NCI-H1092 treated with DMSO at 0.1 percent for 48 hours (cell line): Measurements from ENCODE around the gene MEOX2.

Experiments used
- DNase-seq: peaks from one replicate; lab custom pipeline; 2025; lab: John Stamatoyannopoulos, UW

The MEOX2 gene

DNA sequence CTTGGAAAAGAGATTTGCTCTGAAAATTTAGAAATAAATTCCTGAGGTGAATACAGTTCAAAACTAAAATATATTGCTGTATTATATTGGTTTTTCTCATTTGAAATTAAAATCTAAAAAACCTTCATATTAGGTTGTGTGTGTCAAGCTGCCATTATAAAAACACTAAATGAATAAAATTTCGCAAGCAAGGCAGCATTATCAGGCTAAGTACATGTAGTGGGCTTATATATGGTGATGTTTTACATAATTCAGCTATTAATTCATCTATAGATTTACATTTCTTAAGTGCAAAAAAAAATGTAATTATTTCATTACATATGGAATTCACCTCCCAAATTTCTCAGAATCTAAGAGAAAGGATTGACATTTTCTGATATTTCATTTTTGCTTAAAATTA is 5.3 kb downstream of the MEOX2 start:
- DNase-seq = peak; percentile 75

DNA sequence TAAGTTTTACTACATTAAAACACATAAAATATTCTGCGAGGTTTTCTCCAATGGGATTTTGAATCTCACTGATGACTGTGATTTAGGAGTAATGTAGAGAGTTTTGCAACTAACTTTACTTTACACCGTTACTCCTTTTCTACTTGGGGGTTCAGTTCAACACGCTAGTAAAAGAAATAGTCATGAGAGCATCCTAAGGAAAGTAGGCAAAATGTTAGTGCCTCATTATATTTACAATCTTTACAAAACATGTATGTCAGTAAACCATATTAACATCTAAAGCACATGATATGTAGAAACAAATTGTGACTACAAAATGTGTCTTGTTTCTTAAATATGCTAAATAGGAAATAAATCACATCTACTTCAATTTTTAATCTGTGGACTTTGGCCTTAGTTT is 6.0 kb downstream of the MEOX2 start:
- peak; percentile 56 for DNase-seq

DNA sequence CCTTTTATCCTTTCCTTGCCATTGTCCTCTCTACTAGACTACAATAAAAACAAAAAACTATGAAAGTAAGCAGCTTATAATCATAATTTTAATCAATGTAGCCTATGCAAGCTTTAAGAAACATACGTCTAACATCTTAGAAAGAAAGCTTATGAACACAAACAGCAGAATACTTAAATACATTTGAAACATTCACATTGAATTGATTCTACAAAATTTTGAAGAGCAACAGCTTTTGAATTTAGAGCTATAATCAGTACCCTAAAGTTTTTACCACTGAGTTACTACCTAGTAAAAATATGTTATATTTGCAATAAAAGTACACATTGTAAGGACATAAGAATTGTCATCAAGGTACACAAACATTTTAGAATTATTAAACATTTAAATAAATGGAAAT is 7.2 kb downstream of the MEOX2 start:
- DNase-seq = peak; percentile 72

DNA sequence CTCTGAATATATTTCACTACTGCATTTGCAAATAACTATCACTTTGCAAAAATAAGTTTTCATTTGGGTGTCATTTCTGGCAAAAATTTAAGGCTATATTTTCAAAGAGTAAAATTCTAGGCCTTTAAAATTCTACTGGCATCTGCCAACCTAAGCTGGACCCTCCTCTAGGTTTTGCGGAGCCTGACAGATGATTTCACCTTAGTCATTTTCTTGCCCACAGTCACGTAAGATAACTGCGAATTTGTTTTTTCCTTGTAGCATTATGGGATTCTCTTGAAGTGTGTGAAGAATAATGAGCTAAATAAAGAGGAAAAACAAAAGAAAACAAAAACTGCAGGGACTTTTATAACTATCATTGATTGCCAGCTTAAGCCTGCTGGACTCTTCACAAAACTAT is 7.8 kb downstream of the MEOX2 start:
- peak; percentile 44 for DNase-seq

DNA sequence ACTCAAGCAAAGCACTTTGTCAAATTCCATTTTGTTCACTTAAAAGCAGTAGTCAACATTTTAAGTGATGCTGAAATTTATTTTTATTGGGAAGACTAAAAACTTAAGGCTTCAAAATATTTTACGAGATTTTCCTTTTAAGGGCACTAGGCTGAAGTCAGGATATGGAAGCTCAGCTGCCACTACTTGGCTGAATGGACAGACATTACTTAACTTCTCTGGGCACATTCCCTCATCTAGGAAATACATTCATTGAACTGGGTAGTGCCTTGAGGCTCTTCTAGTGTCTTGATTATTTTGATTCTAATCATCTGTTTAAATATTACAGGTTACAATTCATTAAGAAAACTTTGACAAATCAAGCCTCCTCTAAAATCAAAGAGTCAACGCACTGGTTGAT is 11.1 kb downstream of the MEOX2 start:
- no peak for DNase-seq

DNA sequence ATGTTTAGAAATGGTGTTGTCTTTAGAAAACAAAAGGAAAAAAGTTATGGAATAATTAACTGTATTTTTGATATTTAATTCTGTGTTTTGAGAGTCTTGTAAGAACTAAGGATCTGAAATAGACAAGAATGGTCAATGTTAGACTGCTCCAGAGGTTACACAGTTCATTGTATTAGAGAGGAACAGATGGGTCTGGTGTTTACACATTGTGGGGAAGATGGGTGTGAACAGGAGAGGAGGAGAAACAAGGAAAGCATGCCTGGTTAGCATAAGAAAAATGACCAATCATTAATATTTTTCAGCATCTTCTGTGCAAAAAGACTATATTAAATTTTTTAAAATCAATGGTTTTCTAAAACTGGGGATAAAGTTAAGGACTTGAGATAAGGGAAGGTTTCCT is 11.9 kb downstream of the MEOX2 start:
- DNase-seq = peak; percentile 21

DNA sequence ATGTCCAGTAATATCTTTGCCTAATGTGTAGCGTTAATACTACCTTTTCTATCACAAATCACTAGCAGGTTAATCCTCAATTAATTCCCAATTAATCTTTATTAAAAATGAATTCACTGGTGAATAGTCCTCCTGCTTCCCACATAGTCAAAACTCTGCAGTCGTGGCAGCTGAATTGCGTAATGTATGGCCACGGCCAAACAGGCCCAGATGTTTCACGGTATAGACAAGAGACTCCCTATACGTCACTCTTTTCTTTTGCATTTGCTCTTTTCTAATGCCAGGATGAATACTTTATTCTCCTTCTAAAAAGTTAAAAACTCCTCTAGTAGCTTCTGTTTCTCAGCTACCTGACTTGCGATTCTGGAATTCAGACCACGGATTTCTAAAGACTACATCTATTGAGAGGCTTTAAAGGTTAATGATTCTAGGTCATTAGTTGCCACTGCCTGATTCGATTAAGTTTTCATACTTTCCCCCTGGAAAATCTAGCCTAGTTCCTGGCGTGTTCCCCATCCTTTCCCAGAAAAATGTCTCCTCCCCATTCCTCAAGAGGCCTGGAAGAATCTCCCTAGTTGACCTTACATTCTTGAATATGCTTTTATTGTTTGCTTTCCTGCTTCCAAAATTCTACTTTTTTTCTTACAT is 16.9 kb downstream of the MEOX2 start:
- DNase-seq = no peak

DNA sequence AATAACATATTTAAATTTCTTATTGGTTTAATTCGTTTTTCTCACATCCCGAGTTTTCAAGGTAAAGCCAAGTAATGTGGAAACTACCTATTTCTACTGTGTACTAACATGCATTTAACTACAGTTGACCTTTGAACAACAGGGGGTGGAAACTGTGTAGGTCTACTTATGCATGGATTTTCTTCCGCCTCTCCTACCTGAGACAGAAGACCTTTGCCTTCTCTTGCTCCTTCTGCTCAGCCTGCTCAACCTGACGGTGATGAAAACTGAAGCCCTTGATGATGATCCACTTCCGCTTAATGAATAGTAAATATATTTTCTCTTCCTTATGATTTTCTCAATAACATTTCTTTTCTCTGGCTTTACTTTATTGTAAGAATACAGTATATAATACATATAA is 18.5 kb downstream of the MEOX2 start:
- no peak for DNase-seq

DNA sequence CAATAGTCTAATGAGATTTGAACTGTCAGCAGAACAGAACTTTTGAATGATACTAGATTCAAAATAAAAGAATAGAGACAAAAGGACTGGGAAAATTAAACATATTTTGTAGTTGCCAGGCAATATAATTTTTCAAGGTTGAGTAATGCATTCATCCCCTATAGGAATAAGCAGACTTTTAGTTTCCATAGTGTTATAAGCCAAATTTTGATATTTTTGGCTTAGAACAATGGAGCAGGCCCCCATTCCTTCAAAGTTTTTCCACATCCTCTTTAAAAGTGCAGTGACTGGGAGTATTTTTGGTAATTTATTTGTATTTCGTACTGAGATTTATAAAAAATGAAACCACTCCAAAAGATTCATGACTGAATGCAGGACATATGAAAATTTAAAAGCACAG is 24.0 kb downstream of the MEOX2 start:
- DNase-seq = no peak

DNA sequence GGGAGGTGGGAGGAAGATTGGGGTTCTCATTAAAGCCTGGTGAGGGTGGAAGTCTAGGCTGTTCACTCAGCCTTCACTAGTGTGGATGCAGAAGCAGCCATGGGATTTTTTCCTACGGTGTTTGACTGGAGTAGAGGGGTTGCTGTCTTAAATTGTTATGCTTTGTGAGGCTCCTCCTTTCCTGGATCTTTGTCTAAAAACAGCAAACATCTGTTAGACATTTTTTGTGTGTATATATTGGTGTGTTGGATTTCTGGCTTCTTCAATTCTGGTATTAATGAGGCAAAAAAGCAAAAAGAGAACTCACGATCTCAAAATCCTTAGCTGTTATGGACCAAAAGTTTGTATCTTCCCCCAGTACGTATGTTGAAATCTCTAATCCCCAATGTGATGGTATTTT is 28.2 kb downstream of the MEOX2 start:
- no peak for DNase-seq

DNA sequence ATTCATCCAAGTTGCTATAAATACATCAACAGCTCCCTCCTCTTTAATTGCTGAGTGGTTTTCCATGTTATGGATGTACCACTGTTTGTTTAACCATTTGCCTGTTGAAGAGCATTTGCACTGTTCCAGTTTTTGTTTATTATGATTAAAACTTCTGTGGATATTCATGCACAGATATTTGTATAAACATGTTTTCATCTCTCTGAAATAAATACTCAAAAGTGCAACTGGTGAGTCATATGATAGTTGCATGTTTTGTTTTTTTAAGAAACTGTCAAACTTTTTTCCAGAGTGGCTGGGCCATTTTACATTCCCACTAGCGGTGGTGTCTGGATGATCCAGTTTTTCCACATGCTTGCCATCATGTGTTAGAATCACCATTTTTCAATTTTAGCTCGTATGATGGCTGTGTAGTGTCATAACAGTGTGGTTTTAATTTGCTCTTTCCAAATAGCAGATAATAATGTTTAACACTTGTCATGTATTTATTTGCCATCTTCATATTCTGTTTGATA is 33.6 kb downstream of the MEOX2 start:
- no peak for DNase-seq

DNA sequence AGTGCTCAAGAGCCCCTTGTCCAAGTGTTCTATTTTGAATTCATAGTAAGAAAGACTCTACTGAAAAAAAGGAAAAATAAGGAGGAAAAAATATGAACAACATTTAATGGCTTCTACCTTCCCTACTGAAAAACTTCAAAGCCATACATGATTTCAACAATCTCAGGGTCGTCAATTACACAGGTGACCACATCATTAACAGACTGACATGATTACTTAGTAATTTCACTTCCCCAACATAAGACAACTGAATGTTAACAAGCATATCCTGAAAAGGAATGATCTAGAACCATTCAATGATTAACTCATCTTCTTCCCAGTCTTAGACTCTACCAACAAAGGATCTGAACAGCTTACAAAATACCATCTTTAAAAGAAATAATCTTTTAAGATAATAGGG is 34.8 kb downstream of the MEOX2 start:
- no peak for DNase-seq

DNA sequence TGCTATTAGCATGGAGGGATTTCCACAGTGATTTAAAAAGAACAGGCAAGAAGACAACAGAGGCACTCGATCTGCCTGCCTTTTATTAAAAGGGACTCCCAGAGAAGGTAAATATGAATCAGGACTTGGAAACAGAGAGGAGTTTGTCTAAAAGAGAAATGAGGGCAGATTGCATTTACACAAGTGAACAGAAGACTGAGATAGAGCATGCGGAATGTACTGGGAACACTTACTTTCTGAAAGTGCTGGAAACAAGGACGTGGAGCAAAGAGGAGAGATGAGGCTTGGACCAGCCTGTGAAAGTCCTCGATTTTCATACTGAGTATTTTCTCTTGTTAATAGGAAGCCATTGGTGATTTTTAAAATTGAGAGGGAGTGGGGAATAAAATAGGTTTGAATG is 35.7 kb downstream of the MEOX2 start:
- no peak for DNase-seq

DNA sequence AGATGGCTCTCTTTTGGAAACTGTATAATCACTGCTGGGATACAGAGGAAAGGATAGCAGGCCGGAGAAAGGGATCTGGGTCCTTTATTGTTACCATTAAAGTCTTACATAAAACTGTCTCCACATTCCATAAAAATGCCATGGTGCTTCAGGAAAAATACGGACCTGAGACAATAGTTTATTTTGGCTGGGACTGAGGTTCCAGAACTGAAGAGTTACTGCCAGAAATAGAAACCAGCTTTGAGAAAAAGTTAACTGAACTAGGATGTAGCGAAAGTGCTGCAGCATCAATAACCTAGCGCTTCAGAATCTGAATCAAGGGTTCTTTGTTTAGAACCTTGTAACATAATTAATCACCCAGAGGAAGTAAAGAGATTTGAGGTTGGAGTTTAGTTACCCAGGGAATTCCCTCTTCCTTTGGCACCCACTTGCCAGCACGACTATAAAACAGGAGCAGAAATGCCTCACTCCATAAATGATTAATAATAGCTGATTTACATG is 38.0 kb downstream of the MEOX2 start:
- DNase-seq = no peak

DNA sequence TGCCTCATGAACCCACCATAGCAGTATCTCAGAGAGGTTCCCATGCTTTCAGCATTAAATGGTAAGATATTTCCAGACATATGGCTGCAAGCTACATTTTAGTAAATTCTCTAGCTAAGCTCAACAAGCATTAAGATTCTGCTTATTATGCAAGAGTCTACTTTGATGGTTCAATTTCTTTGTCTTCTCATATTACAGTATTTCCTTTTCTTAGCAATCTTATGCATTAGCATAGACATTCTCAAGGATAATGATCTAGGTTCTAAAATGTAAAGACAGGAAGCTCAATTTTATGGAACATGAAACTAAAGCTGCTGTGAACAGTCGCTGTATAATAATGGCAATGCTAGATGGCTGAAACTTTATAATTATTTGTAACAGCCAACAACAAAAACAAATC is 39.2 kb downstream of the MEOX2 start:
- no peak for DNase-seq

DNA sequence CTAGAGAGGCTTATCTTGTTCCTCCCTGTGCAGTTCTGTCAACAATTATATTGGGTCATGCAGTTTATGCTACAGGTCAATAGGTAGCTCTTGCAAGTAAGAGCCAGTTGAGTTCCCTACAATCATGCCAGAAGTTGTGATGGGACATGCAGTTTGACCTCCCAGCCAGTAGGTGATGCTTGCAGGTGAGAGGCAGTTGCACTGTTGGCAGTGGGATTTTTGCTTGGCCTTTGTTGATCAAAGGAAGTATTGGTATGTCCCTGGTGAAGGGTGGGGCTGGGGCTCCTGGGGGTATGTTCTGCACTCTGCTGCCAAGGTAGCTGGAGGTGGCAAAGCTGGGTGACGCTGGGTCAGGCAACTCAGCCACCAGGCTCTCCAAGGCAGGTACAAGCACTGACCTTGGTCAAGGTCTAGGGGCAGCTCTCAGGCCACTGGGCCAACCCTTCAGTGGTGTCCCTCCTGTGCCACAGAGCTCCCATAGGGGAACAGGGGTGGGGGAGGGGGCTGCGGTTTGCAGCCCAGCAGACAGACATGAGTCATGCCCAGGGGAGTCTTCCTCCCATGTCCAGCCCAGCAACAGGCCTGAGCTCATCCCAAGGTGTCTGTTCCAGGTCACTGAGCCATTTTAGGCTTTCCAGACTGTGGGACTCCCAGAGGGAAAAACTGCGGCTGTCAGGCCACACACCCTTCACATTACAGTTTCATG is 43.3 kb downstream of the MEOX2 start:
- no peak for DNase-seq

DNA sequence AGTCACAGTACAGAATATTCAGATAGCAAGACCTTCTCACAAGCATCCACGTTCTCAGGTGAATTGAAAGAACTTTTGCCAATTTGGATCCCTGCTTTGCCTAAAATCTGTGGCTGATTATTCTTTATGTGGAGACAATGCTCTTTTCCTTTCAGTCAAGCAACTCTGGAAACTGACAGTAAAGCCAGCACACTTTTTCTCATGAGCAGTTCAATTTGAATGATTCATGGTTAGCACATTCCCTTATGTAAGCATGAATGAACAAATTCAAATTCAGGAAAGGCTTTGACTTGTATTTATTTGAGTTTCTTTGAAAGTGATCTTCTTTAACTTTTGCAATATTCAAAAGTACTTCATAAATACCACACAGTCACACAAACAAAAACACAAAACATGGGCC is 57.6 kb downstream of the MEOX2 start:
- DNase-seq = no peak

DNA sequence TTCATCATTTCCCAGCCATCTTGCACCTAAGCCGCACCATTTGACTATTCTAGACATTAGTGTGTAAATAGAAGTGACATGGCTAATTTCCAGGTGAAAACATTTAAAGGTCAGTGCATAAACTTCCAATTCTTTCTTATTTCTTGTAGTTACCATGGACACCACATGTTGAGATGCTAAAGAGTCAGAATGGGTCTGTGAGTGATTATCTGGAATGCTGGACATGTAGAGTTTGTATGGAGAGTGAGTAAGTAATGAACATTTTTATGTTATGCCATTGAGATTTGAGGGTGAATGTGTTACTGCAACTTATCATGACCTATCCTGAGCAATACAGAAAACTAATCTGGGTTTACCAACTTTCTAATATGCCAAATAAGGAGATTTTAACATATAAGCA is 60.4 kb downstream of the MEOX2 start:
- no peak for DNase-seq

DNA sequence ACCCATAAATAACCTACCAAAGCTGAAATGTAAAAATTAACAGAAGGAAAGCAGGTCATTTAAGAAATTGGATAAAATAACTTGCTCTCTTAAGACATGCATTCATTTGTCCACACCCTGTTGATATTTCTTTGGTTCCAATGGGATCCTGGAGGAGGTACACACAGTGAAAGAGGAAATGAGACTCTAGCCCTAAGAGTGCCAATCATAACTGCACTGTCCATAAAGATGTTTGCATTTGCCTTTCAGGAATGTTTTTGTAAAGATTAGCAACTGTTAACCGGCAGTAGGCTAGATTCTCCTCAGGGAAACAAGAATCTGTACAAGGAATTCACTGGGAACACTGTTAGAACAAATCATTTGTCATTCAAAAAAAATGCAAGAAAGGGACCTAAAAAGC is 61.0 kb downstream of the MEOX2 start:
- no peak for DNase-seq

DNA sequence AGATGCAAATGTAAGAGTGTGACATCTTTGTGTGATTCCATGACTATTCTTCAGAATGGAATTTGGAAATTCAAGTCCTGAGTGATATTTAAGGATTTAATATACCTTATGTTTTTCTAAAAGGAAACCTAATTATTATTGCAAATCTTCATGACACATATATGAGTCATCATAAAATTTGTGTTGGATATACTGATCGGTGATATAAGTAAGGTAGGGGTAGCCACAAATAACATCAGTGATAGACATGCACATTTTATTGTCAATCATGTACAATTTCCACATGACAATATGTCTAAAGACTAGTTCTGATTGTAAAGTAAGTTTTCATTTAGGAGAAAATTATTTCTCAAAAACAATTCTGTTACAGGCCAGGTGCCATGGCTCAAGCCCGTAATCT is 65.0 kb downstream of the MEOX2 start:
- DNase-seq = no peak

DNA sequence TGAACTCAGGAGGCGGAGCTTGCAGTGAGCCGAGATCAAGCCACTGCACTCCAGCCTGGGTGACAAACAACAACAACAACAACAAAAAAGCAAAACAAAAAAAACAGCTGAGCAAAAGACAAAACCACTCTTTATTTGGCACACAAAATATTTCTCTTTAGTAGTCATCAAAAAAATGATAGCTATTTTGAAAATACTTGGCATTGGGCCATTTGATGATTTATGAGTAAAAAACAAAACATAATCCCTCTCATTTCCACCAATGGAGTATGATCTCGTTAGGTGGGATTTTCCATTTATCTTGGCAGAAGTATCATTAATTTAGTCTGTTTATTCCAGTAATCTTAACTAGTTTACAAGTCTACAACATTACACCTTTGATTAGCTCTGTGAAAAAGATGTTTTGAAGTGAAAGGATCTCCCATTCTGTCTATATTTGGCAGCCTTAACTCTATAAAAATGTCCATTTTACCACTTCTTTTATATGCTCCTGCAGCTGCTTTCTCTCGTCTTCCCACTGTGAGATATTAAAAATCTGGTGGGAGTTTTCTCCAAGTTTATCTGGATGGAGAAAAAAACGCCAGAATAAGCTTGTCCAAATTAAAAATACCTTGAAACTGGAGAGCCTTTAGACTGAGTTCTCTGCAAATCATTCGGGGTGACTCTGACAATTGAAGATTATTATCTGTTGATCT is 65.8 kb downstream of the MEOX2 start:
- no peak for DNase-seq

DNA sequence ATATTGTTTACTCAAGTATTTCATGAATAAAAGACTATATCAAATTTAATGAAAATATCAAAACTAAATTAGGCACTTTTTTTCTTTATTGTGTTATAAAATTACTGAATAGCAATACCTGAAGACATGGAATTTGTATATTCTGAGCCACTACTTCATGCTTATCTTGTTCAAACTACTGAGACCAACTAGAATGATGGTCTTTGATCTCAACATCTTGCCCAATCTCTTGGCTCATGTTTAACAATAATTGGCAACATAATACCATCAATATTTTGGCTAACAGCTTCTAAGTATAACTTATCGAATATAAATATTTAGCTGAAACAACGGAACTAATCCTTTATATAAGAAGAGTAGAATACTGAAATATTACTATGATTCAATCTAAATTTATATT is 68.2 kb downstream of the MEOX2 start:
- DNase-seq = no peak

DNA sequence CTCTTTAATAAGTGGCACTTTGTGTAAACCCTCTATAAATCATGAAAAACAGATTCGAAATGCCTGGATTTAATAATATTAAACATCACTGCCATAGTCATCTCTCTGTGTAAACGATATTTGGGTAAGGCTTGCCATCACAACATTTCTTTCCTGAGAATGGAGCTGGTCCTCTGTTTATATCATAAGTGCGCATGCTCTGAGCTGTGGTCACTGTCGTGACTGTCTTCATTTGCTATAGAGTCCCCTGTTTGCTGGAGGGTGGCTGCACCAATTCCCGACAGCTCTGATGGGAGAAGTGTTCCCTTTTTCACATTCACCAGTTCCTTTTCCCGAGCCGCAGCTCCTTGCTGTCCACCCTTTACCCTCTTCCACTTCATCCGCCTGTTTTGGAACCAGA is 74.3 kb downstream of the MEOX2 start:
- no peak for DNase-seq
